Parathyroid adenoma (tissue), 2 donors: ENCODE data around the gene UBQLN1.
"Not testable (repeated sequence)": the region's sequence is repeated elsewhere in the genome, so short reads cannot be mapped to it uniquely, and the experiment has no call there.

Experiments used
- H2AFZ ChIP-seq: fragments of 300-600 bp; sonication (generic); one replicate; pipeline ENCODE4 v1.7.0; 2017; ENCODE audit warnings: antibody characterized with exemption, mild to moderate bottlenecking
- H3K27ac ChIP-seq: fragments of 300-600 bp; sonication (generic); one replicate; pipeline ENCODE4 v1.7.0; 2017
- H3K27me3 ChIP-seq: fragments of 300-600 bp; sonication (generic); one replicate; pipeline ENCODE4 v1.7.0; 2017; ENCODE audit warnings: low read length; ENCODE audit not compliant: control insufficient read depth, insufficient read depth
- H3K36me3 ChIP-seq: fragments of 300-600 bp; sonication (generic); one replicate; pipeline ENCODE4 v1.7.0; 2017; ENCODE audit warnings: low read length; ENCODE audit not compliant: control insufficient read depth, insufficient read depth
- H3K4me1 ChIP-seq: fragments of 300-600 bp; sonication (generic); one replicate; pipeline ENCODE4 v1.7.0; 2017; ENCODE audit warnings: control low read depth
- H3K4me2 ChIP-seq: fragments of 300-600 bp; sonication (generic); one replicate; pipeline ENCODE4 v1.7.0; 2017; ENCODE audit warnings: low read length
- H3K4me3 ChIP-seq: fragments of 300-600 bp; sonication (generic); one replicate; pipeline ENCODE4 v1.7.0; 2017; ENCODE audit warnings: low read depth, low read length
- H3K79me2 ChIP-seq: fragments of 300-600 bp; sonication (generic); one replicate; pipeline ENCODE4 v1.7.0; 2017; ENCODE audit warnings: control low read depth
- H3K9ac ChIP-seq: fragments of 300-600 bp; sonication (generic); one replicate; pipeline ENCODE4 v1.7.0; 2017; ENCODE audit warnings: mild to moderate bottlenecking
- H3K9me3 ChIP-seq: fragments of 300-600 bp; sonication (generic); one replicate; pipeline ENCODE4 v1.7.0; 2017; ENCODE audit warnings: low read length; ENCODE audit not compliant: control insufficient read depth
- CTCF ChIP-seq: fragments of 300-600 bp; sonication (generic); IDR thresholded peaks from one replicate; pipeline ENCODE4 v1.7.0; 2017; ENCODE audit warnings: antibody characterized with exemption, mild to moderate bottlenecking
- donor health status: primary hyperparathyroidism.

UBQLN1 gene

GRCh38 chr9:83706676-83707517 is 861 bp downstream of the UBQLN1 start:
- H2AFZ ChIP-seq, result peak overlapping the region; percentile 87
- H3K4me2 ChIP-seq, result peak overlapping the region; percentile 73
- H3K27ac ChIP-seq, result peak overlapping the region; percentile 99
- H3K36me3 ChIP-seq, result no peaks in the 10 kb centered on the region
- peak overlapping the region; percentile 87 for H3K9ac ChIP-seq
- TF ChIP-seq CTCF, result no peak
- H3K4me1 ChIP-seq, result no peaks in the 10 kb centered on the region
- H3K27me3 ChIP-seq, result no peaks in the 10 kb centered on the region
- peak overlapping the region; percentile 81 for H3K4me3 ChIP-seq
- H3K9me3 ChIP-seq, result no peaks in the 10 kb centered on the region
- peaks cover 28% of the 10 kb centered on the region for H3K79me2 ChIP-seq

GRCh38 chr9:83705219-83705651 is 2.5 kb downstream of the UBQLN1 start:
- not testable (repeated sequence) for H3K27ac ChIP-seq, H3K9me3 ChIP-seq, H3K9ac ChIP-seq, H3K27me3 ChIP-seq, H2AFZ ChIP-seq, H3K4me1 ChIP-seq, H3K4me2 ChIP-seq, H3K36me3 ChIP-seq, H3K4me3 ChIP-seq
- peaks cover 38% of the 10 kb centered on the region for H3K79me2 ChIP-seq

- no peak overlapping the region for H2AFZ ChIP-seq
- H3K4me2 ChIP-seq, result no peak overlapping the region
- no peak overlapping the region for H3K27ac ChIP-seq
- H3K36me3 ChIP-seq, result no peaks in the 10 kb centered on the region
- no peaks in the 10 kb centered on the region for H3K9me3 ChIP-seq
- no peaks in the 10 kb centered on the region for H3K4me1 ChIP-seq
- no peak for TF ChIP-seq CTCF
- no peak overlapping the region for H3K4me3 ChIP-seq
- H3K79me2 ChIP-seq, result peaks cover 46% of the 10 kb centered on the region
- no peak overlapping the region for H3K9ac ChIP-seq
- H3K27me3 ChIP-seq, result no peaks in the 10 kb centered on the region
These were observed 6.0 kb downstream of the UBQLN1 start for GRCh38 chr9:83701769-83702168.

GRCh38 chr9:83701286-83701685 is 6.5 kb downstream of the UBQLN1 start:
- no peaks in the 10 kb centered on the region for H3K27me3 ChIP-seq
- no peak overlapping the region for H3K4me2 ChIP-seq
- no peak overlapping the region for H2AFZ ChIP-seq
- no peaks in the 10 kb centered on the region for H3K36me3 ChIP-seq
- no peak overlapping the region for H3K4me3 ChIP-seq
- H3K9ac ChIP-seq, result no peak overlapping the region
- no peaks in the 10 kb centered on the region for H3K9me3 ChIP-seq
- peaks cover 42% of the 10 kb centered on the region for H3K79me2 ChIP-seq
- H3K27ac ChIP-seq, result no peak overlapping the region
- H3K4me1 ChIP-seq, result no peaks in the 10 kb centered on the region
- no peak for TF ChIP-seq CTCF

GRCh38 chr9:83699615-83700014 is 8.1 kb downstream of the UBQLN1 start:
- H3K4me1 ChIP-seq, result no peaks in the 10 kb centered on the region

More at GRCh38 chr9:83699615-83700014, 8.1 kb downstream of the UBQLN1 start:
- Histone ChIP-seq H3K79me2 (peaks cover 36% of the 10 kb centered on the region), H3K9ac (no peak overlapping the region), H3K9me3 (no peaks in the 10 kb centered on the region), H3K27ac (no peak overlapping the region), H3K36me3 (no peaks in the 10 kb centered on the region), H2AFZ (no peak overlapping the region), H3K4me2 (no peak overlapping the region), H3K27me3 (no peaks in the 10 kb centered on the region), H3K4me3 (no peak overlapping the region)
- no peak for TF ChIP-seq CTCF
